ENCODE data around the gene LRRC75B.

- TF ChIP-seq, protein P1, sequence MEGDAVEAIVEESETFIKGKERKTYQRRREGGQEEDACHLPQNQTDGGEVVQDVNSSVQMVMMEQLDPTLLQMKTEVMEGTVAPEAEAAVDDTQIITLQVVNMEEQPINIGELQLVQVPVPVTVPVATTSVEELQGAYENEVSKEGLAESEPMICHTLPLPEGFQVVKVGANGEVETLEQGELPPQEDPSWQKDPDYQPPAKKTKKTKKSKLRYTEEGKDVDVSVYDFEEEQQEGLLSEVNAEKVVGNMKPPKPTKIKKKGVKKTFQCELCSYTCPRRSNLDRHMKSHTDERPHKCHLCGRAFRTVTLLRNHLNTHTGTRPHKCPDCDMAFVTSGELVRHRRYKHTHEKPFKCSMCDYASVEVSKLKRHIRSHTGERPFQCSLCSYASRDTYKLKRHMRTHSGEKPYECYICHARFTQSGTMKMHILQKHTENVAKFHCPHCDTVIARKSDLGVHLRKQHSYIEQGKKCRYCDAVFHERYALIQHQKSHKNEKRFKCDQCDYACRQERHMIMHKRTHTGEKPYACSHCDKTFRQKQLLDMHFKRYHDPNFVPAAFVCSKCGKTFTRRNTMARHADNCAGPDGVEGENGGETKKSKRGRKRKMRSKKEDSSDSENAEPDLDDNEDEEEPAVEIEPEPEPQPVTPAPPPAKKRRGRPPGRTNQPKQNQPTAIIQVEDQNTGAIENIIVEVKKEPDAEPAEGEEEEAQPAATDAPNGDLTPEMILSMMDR (IDR thresholded peaks at IDR 0.05; ENCODE audit: extremely low read depth in 1 of 2, insufficient read depth in 1 of 2, low read depth in 1 of 2, low read length in 2 of 2) = no peak
- TF ChIP-seq POLR2AphosphoS5 (IDR thresholded peaks at IDR 0.05; ENCODE audit: insufficient read depth, low read depth, low read length) (no peak), EZH2 (IDR thresholded peaks at IDR 0.05; ENCODE audit: borderline replicate concordance, low read depth, low read length, severe bottlenecking) (no peak), MYC (IDR thresholded peaks at IDR 0.05; ENCODE audit: low read depth, low read length) (no peak), JUN (IDR thresholded peaks at IDR 0.05; ENCODE audit: borderline replicate concordance, insufficient read depth, insufficient read length, low read depth) (no peak), GATA2 (IDR thresholded peaks at IDR 0.05; ENCODE audit: insufficient read depth, insufficient read length, low read depth, low read length) (no peak), POLR2A (IDR thresholded peaks at IDR 0.05; ENCODE audit: low read depth, low read length) (no peak)
- TF ChIP-seq, protein P2, sequence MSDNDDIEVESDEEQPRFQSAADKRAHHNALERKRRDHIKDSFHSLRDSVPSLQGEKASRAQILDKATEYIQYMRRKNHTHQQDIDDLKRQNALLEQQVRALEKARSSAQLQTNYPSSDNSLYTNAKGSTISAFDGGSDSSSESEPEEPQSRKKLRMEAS (IDR thresholded peaks at IDR 0.05; ENCODE audit: insufficient read depth, insufficient read length) = no peak
Observed at GRCh38 chr22:24588381-24588756, 4.5 kb downstream of the LRRC75B start.
